ENCODE data around the gene MYH11.

- TF ChIP-seq POLR2AphosphoS5 (IDR thresholded peaks at IDR 0.05; ENCODE audit: borderline replicate concordance, low read depth, low read length) (no peak), EZH2 (IDR thresholded peaks at IDR 0.05) (no peak)
Measured at GRCh38 chr16:15689290-15689689, 167.5 kb downstream of the MYH11 start.
